HUES48 (cell line): ENCODE data around the gene COX10.
A peak's percentile ranks its signal among the peaks of the same experiment; 100 is the strongest.

Experiments
- H3K27ac ChIP-seq: one replicate; pipeline ENCODE4 v1.7.0; 2013; ENCODE audit warnings: low read depth, low read length, inconsistent platforms
- H3K27me3 ChIP-seq: 2 replicates; pipeline ENCODE4 v1.6.1; 2013; ENCODE audit warnings: mild to moderate bottlenecking, low read length; ENCODE audit not compliant: control insufficient read depth, insufficient read depth
- H3K36me3 ChIP-seq: 2 replicates; pipeline ENCODE4 v1.6.1; 2013; ENCODE audit warnings: low read length; ENCODE audit not compliant: control insufficient read depth, insufficient read depth
- H3K4me1 ChIP-seq: 2 replicates; pipeline ENCODE4 v1.6.1; 2013; ENCODE audit warnings: mild to moderate bottlenecking, low read length; ENCODE audit not compliant: control insufficient read depth, insufficient read depth
- H3K4me3 ChIP-seq: 2 replicates; pipeline ENCODE4 v1.5.1; 2013; ENCODE audit warnings: mild to moderate bottlenecking, low read depth, low read length
- H3K9ac ChIP-seq: 2 replicates; pipeline ENCODE4 v1.6.1; 2013; ENCODE audit warnings: mild to moderate bottlenecking, low read depth, low read length, moderate library complexity
- H3K9me3 ChIP-seq: 2 replicates; pipeline ENCODE4 v1.6.1; 2013; ENCODE audit warnings: low read length; ENCODE audit not compliant: control insufficient read depth, insufficient read depth

Gene COX10

GRCh38 chr17:14121952-14122351 lies 52.6 kb downstream of the COX10 start:
- Histone ChIP-seq H3K27ac (no peak overlapping the region), H3K27me3 (no peaks in the 10 kb centered on the region), H3K4me1 (peaks cover 25% of the 10 kb centered on the region), H3K9ac (no peak overlapping the region), H3K36me3 (no peaks in the 10 kb centered on the region), H3K4me3 (no peak overlapping the region), H3K9me3 (no peaks in the 10 kb centered on the region)

DNA sequence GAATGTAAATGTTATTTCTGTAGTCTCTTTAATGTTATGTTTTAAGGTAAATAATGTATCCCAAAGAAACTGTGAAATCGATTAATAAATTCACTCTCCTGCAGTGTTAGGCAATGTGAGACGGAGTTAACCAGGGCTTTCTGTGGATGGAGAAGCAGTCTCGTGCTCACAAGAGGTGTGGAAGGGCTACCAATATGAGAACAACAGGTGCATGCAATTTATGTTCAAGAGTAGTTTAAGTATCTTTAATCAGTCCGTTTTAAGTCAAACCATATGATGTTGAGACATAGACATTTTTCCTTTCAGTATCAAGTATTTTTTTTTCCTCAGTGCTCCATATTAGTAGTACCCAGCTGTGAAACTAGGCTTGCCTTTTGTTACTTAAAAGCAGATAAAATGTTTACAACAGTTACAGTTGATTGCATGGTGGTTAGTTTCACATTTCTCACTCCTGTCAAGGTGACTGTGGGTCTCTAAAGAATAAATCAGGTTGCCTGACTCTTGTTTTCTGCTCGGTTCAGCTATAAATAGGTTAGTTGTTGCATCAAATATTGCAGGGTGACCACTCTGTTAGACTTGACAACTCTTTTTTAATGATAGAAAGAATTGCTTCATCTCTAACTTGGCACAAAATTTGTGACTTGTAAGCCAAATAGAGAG lies 54.4 kb downstream of the COX10 start:
- peaks cover 25% of the 10 kb centered on the region for H3K4me1 ChIP-seq
- H3K9me3 ChIP-seq = no peaks in the 10 kb centered on the region
- H3K27ac ChIP-seq = no peak overlapping the region
- no peak overlapping the region for H3K4me3 ChIP-seq
- no peaks in the 10 kb centered on the region for H3K27me3 ChIP-seq
- no peaks in the 10 kb centered on the region for H3K36me3 ChIP-seq
- H3K9ac ChIP-seq = no peak overlapping the region

GRCh38 chr17:14124854-14125253 lies 55.5 kb downstream of the COX10 start:
- H3K4me3 ChIP-seq = no peak overlapping the region
- H3K9ac ChIP-seq = no peak overlapping the region

DNA sequence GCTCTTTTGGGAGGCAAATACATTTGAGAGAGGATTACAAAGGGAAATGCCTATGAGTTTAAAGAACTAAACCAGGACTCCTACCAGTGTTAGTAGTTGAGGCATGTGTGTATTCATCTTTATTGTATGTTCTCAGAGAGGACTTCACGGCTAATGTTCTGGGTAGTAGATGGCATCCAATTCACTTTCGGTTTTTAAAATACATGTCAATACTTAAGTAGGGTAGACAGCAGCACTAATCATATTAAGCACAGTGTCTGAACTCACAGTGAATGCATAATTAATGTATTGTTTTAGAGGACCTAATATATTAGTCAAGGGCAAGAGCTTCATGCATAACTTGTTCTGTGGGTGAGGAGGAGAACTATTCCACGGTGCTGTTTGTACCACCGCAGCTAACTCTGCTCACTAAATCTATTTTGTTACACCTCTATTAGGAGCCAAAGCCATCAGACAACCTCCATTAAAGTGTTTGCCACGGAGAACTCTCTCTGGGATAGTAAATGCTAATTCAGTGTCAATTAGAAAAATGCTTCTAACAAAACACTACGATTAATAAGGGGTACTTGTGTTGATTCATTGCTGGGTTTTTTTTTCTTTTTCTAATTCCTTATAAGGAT lies 56.3 kb downstream of the COX10 start:
- Histone ChIP-seq H3K9me3 (no peaks in the 10 kb centered on the region), H3K27me3 (no peaks in the 10 kb centered on the region), H3K36me3 (no peaks in the 10 kb centered on the region), H3K9ac (no peak overlapping the region), H3K4me1 (peaks cover 38% of the 10 kb centered on the region), H3K27ac (no peak overlapping the region), H3K4me3 (no peak overlapping the region)

More at GRCh38 chr17:14124854-14125253, 55.5 kb downstream of the COX10 start:
- Histone ChIP-seq H3K36me3 (no peaks in the 10 kb centered on the region), H3K9me3 (no peaks in the 10 kb centered on the region), H3K27me3 (no peaks in the 10 kb centered on the region), H3K27ac (no peak overlapping the region), H3K4me1 (peaks cover 32% of the 10 kb centered on the region)

- H3K9ac ChIP-seq = no peak overlapping the region
- no peaks in the 10 kb centered on the region for H3K27me3 ChIP-seq
- peaks cover 63% of the 10 kb centered on the region for H3K4me1 ChIP-seq
- no peaks in the 10 kb centered on the region for H3K36me3 ChIP-seq
- no peak overlapping the region for H3K27ac ChIP-seq
- no peak overlapping the region for H3K4me3 ChIP-seq
- no peaks in the 10 kb centered on the region for H3K9me3 ChIP-seq
Measured at GRCh38 chr17:14133104-14133503, 63.8 kb downstream of the COX10 start.

- H3K27ac ChIP-seq = peak overlapping the region; percentile 5
- H3K36me3 ChIP-seq = no peaks in the 10 kb centered on the region
- H3K9me3 ChIP-seq = no peaks in the 10 kb centered on the region
- H3K9ac ChIP-seq = no peak overlapping the region
- no peaks in the 10 kb centered on the region for H3K27me3 ChIP-seq
- peaks cover 61% of the 10 kb centered on the region for H3K4me1 ChIP-seq
- no peak overlapping the region for H3K4me3 ChIP-seq
Measured at GRCh38 chr17:14134456-14134855, 65.2 kb downstream of the COX10 start.

DNA sequence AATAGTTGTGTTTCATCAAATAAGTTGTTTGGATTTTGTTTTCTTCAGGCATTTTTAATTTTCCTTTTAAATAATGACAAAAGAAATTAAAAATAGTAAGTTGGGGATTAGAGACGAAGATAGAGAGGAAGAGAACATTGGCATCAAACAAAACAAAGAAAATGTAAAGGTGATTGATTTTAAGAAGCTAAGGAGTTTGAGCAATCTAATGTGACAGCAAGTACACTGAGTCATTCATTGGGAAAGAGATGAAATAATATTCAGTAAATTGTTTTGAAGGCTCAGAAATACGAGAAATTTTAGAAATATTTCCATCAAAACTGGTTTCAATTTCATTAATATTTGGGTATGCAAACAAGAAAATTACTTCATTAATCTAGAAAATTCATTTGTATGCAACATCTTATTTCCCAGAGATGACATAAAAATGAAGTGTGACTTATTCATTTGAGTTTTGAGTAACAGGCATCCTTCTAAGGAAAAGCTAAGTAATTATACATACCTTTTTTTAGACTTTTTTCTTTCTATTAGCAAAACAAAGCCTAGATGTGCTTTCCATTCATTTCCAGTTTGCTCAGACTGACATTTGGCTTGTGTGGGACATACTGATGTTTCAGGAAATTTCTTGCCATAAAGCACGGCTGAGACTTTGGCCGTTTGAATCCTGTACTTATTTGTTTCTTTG lies 66.7 kb downstream of the COX10 start:
- Histone ChIP-seq H3K27ac (no peak overlapping the region), H3K9me3 (no peaks in the 10 kb centered on the region), H3K9ac (no peak overlapping the region), H3K27me3 (no peaks in the 10 kb centered on the region), H3K4me3 (no peak overlapping the region), H3K36me3 (no peaks in the 10 kb centered on the region), H3K4me1 (peaks cover 61% of the 10 kb centered on the region)

DNA sequence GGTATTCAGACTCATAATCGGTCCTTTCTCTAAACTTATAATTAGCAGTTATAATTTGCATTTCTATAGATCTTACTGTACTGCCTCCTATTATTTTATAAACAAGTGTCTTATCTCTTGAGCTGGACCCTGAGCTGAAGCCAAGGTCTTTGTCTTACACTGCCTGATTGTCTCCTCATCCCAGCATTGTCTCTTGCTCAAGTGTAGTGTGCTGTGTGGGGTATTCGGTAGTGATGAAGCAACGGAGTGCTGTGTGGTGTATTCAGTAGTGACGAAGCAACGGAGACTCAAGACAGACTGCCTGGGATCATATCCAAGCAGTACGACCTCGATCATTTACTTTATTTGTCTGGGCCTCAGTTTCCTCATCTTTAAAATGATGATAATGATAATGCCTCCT lies 69.3 kb downstream of the COX10 start:
- Histone ChIP-seq H3K9me3 (no peaks in the 10 kb centered on the region), H3K9ac (no peak overlapping the region), H3K27me3 (no peaks in the 10 kb centered on the region)

GRCh38 chr17:14143688-14144087 lies 74.4 kb downstream of the COX10 start:
- H3K4me1 ChIP-seq = peaks cover 62% of the 10 kb centered on the region
- H3K4me3 ChIP-seq = no peak overlapping the region
- no peaks in the 10 kb centered on the region for H3K36me3 ChIP-seq
- H3K27ac ChIP-seq = peak overlapping the region; percentile 30
- no peaks in the 10 kb centered on the region for H3K9me3 ChIP-seq
- no peaks in the 10 kb centered on the region for H3K27me3 ChIP-seq
- no peak overlapping the region for H3K9ac ChIP-seq

More for the DNA sequence above, 69.3 kb downstream of the COX10 start:
- Histone ChIP-seq H3K4me3 (no peak overlapping the region), H3K36me3 (no peaks in the 10 kb centered on the region), H3K27ac (no peak overlapping the region), H3K4me1 (peaks cover 81% of the 10 kb centered on the region)

- no peaks in the 10 kb centered on the region for H3K9me3 ChIP-seq
- no peak overlapping the region for H3K9ac ChIP-seq
- peaks cover 60% of the 10 kb centered on the region for H3K4me1 ChIP-seq
Measured at GRCh38 chr17:14144508-14144907, 75.2 kb downstream of the COX10 start.

GRCh38 chr17:14149751-14150150 lies 80.4 kb downstream of the COX10 start:
- Histone ChIP-seq H3K27me3 (no peaks in the 10 kb centered on the region), H3K9ac (no peak overlapping the region), H3K9me3 (no peaks in the 10 kb centered on the region), H3K4me3 (no peak overlapping the region), H3K36me3 (no peaks in the 10 kb centered on the region), H3K4me1 (peaks cover 10% of the 10 kb centered on the region), H3K27ac (no peak overlapping the region)

More at GRCh38 chr17:14144508-14144907, 75.2 kb downstream of the COX10 start:
- no peak overlapping the region for H3K27ac ChIP-seq
- no peaks in the 10 kb centered on the region for H3K36me3 ChIP-seq
- no peak overlapping the region for H3K4me3 ChIP-seq
- no peaks in the 10 kb centered on the region for H3K27me3 ChIP-seq
